ENCODE results near the gene NKRF. TPM values are rescaled to one million over a fixed set of nuclear protein-coding genes. Genes with fewer than 3 reads are reported as not detected.
A peak's percentile ranks its signal among the peaks of the same experiment; 100 is the strongest.

The NKRF gene
- total RNA-seq, 4 donors from 2014 or later = 5.7 to 9.2 (median 6.0) TPM

DNA sequence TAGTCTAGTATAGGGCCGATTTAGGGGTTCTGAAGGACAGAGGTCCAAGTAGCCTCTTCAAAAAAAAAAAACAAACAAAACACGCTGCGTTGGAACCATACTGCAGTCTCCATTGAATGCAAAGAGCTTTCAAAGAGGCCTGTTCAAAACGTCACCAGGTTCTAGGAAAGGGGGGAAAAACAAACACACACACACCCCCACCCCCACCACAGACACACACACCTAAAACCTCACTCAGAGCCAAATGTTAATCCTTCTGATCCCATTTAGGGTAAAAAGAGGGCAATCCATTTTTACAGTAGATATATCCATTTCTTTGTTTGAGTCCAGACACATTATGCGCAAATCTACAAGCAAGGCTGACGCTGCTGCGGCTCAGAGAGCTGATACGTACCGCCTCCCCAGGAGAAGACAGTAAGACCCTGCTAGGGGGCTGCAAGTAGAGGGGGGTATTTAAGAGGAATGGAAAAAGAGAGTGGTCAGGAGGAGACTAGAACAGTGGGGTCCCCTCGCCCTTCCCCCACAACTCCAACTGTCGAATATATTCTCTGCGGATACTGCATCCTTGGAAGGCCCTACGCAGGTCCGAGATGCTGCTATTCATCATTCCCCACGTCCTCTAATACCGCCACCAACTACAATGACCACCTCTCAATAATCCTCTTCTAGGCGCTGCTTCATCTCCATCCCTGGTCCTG is 1.3 kb downstream of the NKRF start:
- no peak for TF ChIP-seq EP300 (IDR thresholded peaks at IDR 0.05)
- TF ChIP-seq, protein P1, sequence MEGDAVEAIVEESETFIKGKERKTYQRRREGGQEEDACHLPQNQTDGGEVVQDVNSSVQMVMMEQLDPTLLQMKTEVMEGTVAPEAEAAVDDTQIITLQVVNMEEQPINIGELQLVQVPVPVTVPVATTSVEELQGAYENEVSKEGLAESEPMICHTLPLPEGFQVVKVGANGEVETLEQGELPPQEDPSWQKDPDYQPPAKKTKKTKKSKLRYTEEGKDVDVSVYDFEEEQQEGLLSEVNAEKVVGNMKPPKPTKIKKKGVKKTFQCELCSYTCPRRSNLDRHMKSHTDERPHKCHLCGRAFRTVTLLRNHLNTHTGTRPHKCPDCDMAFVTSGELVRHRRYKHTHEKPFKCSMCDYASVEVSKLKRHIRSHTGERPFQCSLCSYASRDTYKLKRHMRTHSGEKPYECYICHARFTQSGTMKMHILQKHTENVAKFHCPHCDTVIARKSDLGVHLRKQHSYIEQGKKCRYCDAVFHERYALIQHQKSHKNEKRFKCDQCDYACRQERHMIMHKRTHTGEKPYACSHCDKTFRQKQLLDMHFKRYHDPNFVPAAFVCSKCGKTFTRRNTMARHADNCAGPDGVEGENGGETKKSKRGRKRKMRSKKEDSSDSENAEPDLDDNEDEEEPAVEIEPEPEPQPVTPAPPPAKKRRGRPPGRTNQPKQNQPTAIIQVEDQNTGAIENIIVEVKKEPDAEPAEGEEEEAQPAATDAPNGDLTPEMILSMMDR (IDR thresholded peaks at IDR 0.05) = no peak
- no peak for TF ChIP-seq POLR2A (IDR thresholded peaks at IDR 0.05)
- no peak for TF ChIP-seq POLR2AphosphoS5 (IDR thresholded peaks at IDR 0.05)
- peak overlapping the region in 3 of 4 donors; percentile 85 to 93 (median 89) for H3K27ac ChIP-seq
- no peak for ATAC-seq
- peaks cover 0 to 7% (median 0%) of the 10 kb centered on the region in 3 donors for H3K4me1 ChIP-seq
- no peaks in the 10 kb centered on the region for H3K36me3 ChIP-seq
- H3K9me3 ChIP-seq = no peaks in the 10 kb centered on the region
- peak overlapping the region; percentile 78 to 92 for H3K4me3 ChIP-seq
- WGBS, 2 donors (ENCODE audit: low coverage in 1 of 2) = 10 to 17% methylated on average over 7 to 9 of the region's 17 CpGs
- H3K27me3 ChIP-seq = no peaks in the 10 kb centered on the region

DNA sequence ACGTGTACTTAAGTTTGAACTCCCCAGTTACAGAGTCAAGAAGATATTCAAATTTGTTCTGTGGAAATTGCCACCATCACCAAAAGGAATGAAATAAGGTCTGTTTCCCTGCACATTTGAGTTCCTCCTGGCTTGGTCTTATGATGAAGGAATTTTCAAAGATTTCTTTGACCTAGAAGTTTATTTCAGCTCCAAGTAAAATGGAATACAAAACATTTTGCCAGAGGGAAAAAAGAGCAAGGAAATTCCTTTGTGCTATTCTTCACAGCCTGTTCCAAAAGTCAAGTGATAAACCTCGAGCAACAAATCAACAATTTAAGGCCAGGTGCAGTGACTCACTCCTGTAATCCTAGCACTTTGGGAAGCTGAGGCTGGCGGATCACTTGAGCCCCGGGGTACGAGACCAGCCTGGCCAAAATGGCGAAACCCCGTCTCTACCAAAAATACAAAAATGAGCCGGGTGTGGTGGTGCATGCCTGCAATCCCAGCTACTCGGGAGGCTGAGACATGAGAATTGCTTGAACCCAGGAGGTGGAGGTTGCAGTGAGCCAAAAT is 3.4 kb downstream of the NKRF start:
- Histone ChIP-seq H3K4me3 (no peak overlapping the region), H3K36me3 (no peaks in the 10 kb centered on the region), H3K9me3 (no peaks in the 10 kb centered on the region), H3K27ac (no peak overlapping the region), H3K4me1 (peaks cover 0 to 7% (median 0%) of the 10 kb centered on the region in 3 donors), H3K27me3 (no peaks in the 10 kb centered on the region)
- TF ChIP-seq POLR2AphosphoS5 (IDR thresholded peaks at IDR 0.05) (no peak), POLR2A (IDR thresholded peaks at IDR 0.05) (no peak), EP300 (IDR thresholded peaks at IDR 0.05) (no peak)
- TF ChIP-seq, protein P1 (IDR thresholded peaks at IDR 0.05) = no peak
- no peak for ATAC-seq
- 20 to 45% methylated on average over 1 of the region's 9 CpGs for WGBS, 2 donors (ENCODE audit: low coverage in 1 of 2)

DNA sequence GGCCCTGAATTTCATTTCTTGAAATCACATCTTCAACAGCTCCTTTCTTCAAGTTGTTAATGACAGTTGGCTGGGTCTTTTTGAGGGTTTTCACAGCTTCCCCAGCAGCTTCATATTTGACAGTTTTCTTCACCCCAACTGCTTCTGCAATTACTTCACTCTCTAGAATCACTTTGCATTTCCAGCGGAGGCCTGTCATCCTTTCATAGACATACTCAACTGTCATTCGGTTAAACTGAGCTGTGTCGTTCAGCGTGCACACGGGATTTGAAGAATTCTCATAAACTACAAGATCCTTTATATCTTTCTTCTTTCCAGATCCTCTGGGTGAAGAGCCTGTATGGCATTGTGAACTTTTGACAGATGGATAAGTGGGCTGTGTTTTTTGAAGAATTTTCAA is 16.4 kb downstream of the NKRF start:
- Histone ChIP-seq H3K9me3 (no peaks in the 10 kb centered on the region), H3K36me3 (peaks cover 0 to 31% of the 10 kb centered on the region in 2 donors), H3K27me3 (no peaks in the 10 kb centered on the region), H3K4me3 (no peak overlapping the region), H3K4me1 (no peaks in the 10 kb centered on the region), H3K27ac (no peak overlapping the region)
- TF ChIP-seq, protein P1 (IDR thresholded peaks at IDR 0.05) = no peak
- no peak for TF ChIP-seq POLR2AphosphoS5 (IDR thresholded peaks at IDR 0.05)
- TF ChIP-seq EP300 (IDR thresholded peaks at IDR 0.05) = no peak
- no peak for TF ChIP-seq POLR2A (IDR thresholded peaks at IDR 0.05)
- WGBS, 2 donors (ENCODE audit: low coverage in 1 of 2) = 100% methylated on average over 1 of the region's 5 CpGs; no CpG with 5 or more reads in 1 of the 2 donors
- no peak for ATAC-seq

DNA sequence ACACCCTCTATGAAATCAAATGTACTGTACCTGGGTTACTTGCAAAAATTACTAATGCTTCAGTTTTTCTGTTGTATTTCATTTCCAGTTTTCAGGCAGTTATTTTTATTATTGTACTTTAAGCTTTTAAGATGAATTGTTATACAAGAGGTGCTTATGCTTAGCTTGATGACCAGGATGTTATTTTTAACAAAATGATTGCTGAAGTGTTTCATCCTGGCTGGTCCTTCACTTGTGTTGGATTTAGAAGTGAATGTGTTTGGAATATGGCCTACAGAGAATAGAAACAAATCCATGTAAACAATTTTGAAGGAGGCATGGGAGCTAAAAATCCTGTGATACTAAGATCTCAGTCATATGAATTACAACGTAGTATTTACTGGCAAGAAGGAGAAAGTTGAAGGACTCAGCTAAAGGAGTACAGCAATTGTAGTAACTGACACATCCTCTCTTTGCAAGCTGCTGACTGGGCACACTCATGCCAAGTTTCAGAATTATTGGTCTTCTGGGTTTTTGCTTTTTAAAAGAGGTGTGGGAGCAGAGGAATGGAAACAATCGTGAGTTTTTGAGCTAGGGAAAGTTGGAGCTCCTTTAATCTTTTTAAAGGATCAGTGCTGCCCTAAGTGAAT is 22.7 kb downstream of the NKRF start:
- H3K4me3 ChIP-seq = no peak overlapping the region
- H3K9me3 ChIP-seq = no peaks in the 10 kb centered on the region
- H3K27me3 ChIP-seq = no peaks in the 10 kb centered on the region
- TF ChIP-seq POLR2AphosphoS5 (IDR thresholded peaks at IDR 0.05) = no peak
- no peak for TF ChIP-seq EP300 (IDR thresholded peaks at IDR 0.05)
- TF ChIP-seq, protein P1 (IDR thresholded peaks at IDR 0.05) = no peak
- TF ChIP-seq POLR2A (IDR thresholded peaks at IDR 0.05) = no peak
- no peak for ATAC-seq
- no peaks in the 10 kb centered on the region for H3K36me3 ChIP-seq
- H3K4me1 ChIP-seq = peaks cover 0 to 3% (median 0%) of the 10 kb centered on the region in 3 donors
- 17 to 31% methylated on average over 2 of the region's 2 CpGs for WGBS, 2 donors (ENCODE audit: low coverage in 1 of 2)
- peak overlapping the region in 1 of 4 donors; percentile 19 for H3K27ac ChIP-seq

Data from gastroesophageal sphincter (tissue), 4 donors.